Lower lobe of right lung (tissue), 2 donors: ENCODE results near the gene BPI. TPM values are rescaled to one million over a fixed set of nuclear protein-coding genes. Genes with fewer than 3 reads are reported as not detected.
"Not testable (repeated sequence)": the region's sequence is repeated elsewhere in the genome, so short reads cannot be mapped to it uniquely, and the experiment has no call there.

Experiments
- ATAC-seq, 2 donors: fragments of 200-7000 bp; cut with Tn5 transposase; one replicate each; pipeline ENCODE4 v1.9.1; 2020 to 2022; ENCODE audit warnings: mild to moderate bottlenecking in 2 of 2, moderate library complexity in 2 of 2
- DNase-seq: peaks from one replicate; pipeline ENCODE4 v3.0.0-alpha.2; 2020
- H3K27ac ChIP-seq: fragments of 200-600 bp; one replicate; pipeline ENCODE4 v1.8.0; 2022
- H3K27me3 ChIP-seq: fragments of 200-600 bp; one replicate; pipeline ENCODE4 v1.8.0; 2022; ENCODE audit warnings: low read depth
- H3K36me3 ChIP-seq: fragments of 200-600 bp; one replicate; pipeline ENCODE4 v1.8.0; 2022; ENCODE audit warnings: mild to moderate bottlenecking
- H3K4me1 ChIP-seq: fragments of 200-600 bp; one replicate; pipeline ENCODE4 v1.8.0; 2022
- H3K4me3 ChIP-seq: fragments of 200-600 bp; one replicate; pipeline ENCODE4 v1.8.0; 2022; ENCODE audit warnings: mild to moderate bottlenecking
- H3K9me3 ChIP-seq: fragments of 200-600 bp; one replicate; pipeline ENCODE4 v1.8.0; 2022
- CTCF ChIP-seq: fragments of 200-600 bp; IDR thresholded peaks from one replicate; pipeline ENCODE4 v1.8.0; 2022; ENCODE audit warnings: antibody characterized with exemption, mild to moderate bottlenecking
- intact Hi-C: fragments of 100-400 bp; cut with DNase I; formaldehyde crosslinking; loops from one replicate; pipeline ENCODE4 v1.11.0; 2022
- long read RNA-seq: library from polyadenylated mRNA; unstranded; transcript quantifications from one replicate; pipeline ENCODE4 v2.0.0, GENCODE V29; 2021
- total RNA-seq: library from RNA; stranded (reverse); fragmentation: NEBNext Ultra II Directional; extraction: Animal tissue kit (Norgen Biotek cat#: 25700); gene quantifications from one replicate; pipeline ENCODE4 v1.2.1, GENCODE V29; 2021
- donor health status: DM: no; HTN: yes; CAD: no; lungs with severe emphysema.

The BPI gene
- total RNA-seq, result 0.44 TPM
- long read RNA-seq, partial matches to known transcripts, result 0 of 1 reads
- long read RNA-seq, other reads (novel, unspliced or antisense), result 1 of 1 reads

- Histone ChIP-seq H3K27me3 (peaks cover 6% of the 10 kb centered on the region), H3K9me3 (no peaks in the 10 kb centered on the region), H3K36me3 (no peaks in the 10 kb centered on the region), H3K4me3 (no peak within 1 kb of the TSS), H3K27ac (no peak within 1 kb of the TSS), H3K4me1 (peaks cover 17% of the 10 kb centered on the region)
- ATAC-seq (peak; percentile 63 to 75), DNase-seq (peak; percentile 80)
- intact Hi-C loops, result no loop called here
- no peak for TF ChIP-seq CTCF
Measured at GRCh38 chr20:38303908-38304379, at the start of gene BPI. Gene BPI, plus strand, starts transcription at chr20:38304156. Its CDS starts 68 bp downstream, at chr20:38304224.

GRCh38 chr20:38254621-38255020, 49.3 kb upstream of the BPI start:
- H3K36me3 ChIP-seq, H3K27ac ChIP-seq, ATAC-seq, H3K4me3 ChIP-seq, DNase-seq, H3K9me3 ChIP-seq, intact Hi-C loops: not testable (repeated sequence)
- H3K4me1 ChIP-seq, result peaks cover 15% of the 10 kb centered on the region
- peaks cover 18% of the 10 kb centered on the region for H3K27me3 ChIP-seq

DNA sequence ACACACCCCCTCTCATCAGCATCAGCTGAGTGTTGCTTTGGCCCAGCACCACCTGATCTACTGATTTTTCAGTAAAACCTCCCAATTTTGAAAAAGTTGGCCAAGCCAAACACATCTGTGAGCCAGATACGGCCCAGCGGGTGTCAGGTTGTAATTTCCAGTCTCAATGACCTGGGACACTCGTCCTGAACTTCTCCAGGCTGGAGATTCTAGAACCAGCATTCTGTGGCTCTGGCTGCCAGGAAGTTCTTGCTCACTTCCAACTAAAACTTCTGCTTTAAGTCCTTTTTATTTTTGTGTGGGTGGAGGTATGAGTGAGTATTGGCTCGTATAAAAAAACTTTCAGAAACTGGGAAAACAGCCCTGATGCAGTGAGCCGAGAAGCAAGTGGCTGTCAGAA, 48.6 kb upstream of the BPI start:
- peaks cover 24% of the 10 kb centered on the region for H3K27me3 ChIP-seq
- no peaks in the 10 kb centered on the region for H3K9me3 ChIP-seq
- no peak for ATAC-seq
- peaks cover 15% of the 10 kb centered on the region for H3K4me1 ChIP-seq
- no peak for TF ChIP-seq CTCF
- intact Hi-C loops, result no loop called here
- no peak for DNase-seq
- no peak overlapping the region for H3K4me3 ChIP-seq
- no peak overlapping the region for H3K27ac ChIP-seq
- H3K36me3 ChIP-seq, result no peaks in the 10 kb centered on the region

- no peak for TF ChIP-seq CTCF
- peaks cover 28% of the 10 kb centered on the region for H3K27me3 ChIP-seq
- intact Hi-C loops, result no loop called here
- ATAC-seq (no peak), DNase-seq (no peak)
- H3K36me3 ChIP-seq, result no peaks in the 10 kb centered on the region
- H3K4me1 ChIP-seq, result peaks cover 15% of the 10 kb centered on the region
- no peak overlapping the region for H3K27ac ChIP-seq
- no peak overlapping the region for H3K4me3 ChIP-seq
- H3K9me3 ChIP-seq, result no peaks in the 10 kb centered on the region
Measured at GRCh38 chr20:38256021-38256420, 47.9 kb upstream of the BPI start.

GRCh38 chr20:38256966-38257365, 47.0 kb upstream of the BPI start:
- DNase-seq, result no peak
- peaks cover 32% of the 10 kb centered on the region for H3K27me3 ChIP-seq
- intact Hi-C loops, result no loop called here
- H3K36me3 ChIP-seq, result no peaks in the 10 kb centered on the region
- H3K9me3 ChIP-seq, result no peaks in the 10 kb centered on the region
- peaks cover 6% of the 10 kb centered on the region for H3K4me1 ChIP-seq
- no peak overlapping the region for H3K27ac ChIP-seq
- ATAC-seq, result no peak
- H3K4me3 ChIP-seq, result no peak overlapping the region
- TF ChIP-seq CTCF, result no peak

DNA sequence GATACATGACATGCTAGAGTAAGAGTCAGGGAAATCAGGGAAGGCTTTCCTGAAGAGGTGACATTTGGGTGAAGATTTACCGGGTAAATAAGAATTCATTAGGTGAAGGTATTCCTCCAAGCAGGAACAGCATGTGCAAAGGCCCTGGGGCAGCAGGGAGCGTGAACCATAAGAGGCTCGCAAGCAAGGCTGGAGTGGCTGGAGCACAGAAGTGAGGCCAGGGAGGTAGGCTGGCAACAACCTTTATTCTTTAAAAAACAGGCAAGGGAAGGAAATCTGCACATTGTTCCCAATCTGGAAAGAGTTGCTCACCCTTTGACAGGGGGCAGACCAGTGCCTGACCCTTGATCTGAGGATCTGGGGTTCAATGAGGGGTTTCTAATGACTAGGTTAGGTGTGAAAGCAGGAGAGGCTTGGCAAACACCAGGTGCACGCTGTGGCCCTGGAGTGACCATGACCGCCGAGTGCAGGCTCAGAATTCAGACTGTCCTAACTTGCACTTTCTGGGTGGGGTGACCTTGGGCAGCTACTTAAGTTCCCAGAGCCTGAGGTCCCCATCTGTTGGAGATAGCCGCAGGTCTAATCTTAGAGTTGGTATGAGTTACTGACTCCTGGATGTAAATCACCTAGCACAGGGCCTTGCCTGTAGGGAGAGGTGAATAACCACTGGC, 45.3 kb upstream of the BPI start:
- Histone ChIP-seq H3K4me1 (peaks cover 6% of the 10 kb centered on the region), H3K36me3 (no peaks in the 10 kb centered on the region), H3K27ac (no peak overlapping the region), H3K9me3 (no peaks in the 10 kb centered on the region), H3K27me3 (peaks cover 35% of the 10 kb centered on the region), H3K4me3 (no peak overlapping the region)
- intact Hi-C loops, result no loop called here
- no peak for TF ChIP-seq CTCF
- no peak for ATAC-seq
- DNase-seq, result no peak
